IMR-90 (cell line): Measurements from ENCODE around the gene ATP5ME. TPM values are rescaled to one million over a fixed set of nuclear protein-coding genes. Genes with fewer than 3 reads are reported as not detected.

Experiments
- ATAC-seq: fragments of 200-7000 bp; cut with Tn5 transposase; 2 replicates; pipeline ENCODE4 v1.9.1; 2020; ENCODE audit warnings: low read depth, mild to moderate bottlenecking, moderate library complexity
- BruUV-seq: library from RNA; stranded (reverse); fragments of 400-500 nt; replicated peaks from 2 replicates; lab custom pipeline; 2021; lab: Mats Ljungman, UMichigan
- CTCF ChIA-PET: fragments of 300-600 bp; formaldehyde crosslinking; extraction: SDS; loops from one replicate; lab custom pipeline; 2021; ENCODE audit warnings: antibody characterized with exemption; lab: Yijun Ruan, JAX
- POLR2A ChIA-PET: fragments of 300-600 bp; sonication (Branson Sonifier 250); formaldehyde crosslinking; loops from one replicate; lab custom pipeline; 2022; ENCODE audit warnings: antibody characterized with exemption; ENCODE audit not compliant: unreplicated experiment; lab: Charles Lee
- DNase-seq: peaks from one replicate; pipeline ENCODE4 v3.0.0; 2013
- H2AFZ ChIP-seq: replicated peaks from 2 replicates; pipeline ENCODE3; 2013; ENCODE audit warnings: low read length, mild to moderate bottlenecking; ENCODE audit not compliant: poor library complexity
- H2AK5ac ChIP-seq: 2 replicates; pipeline ENCODE4 v1.6.1; 2013; ENCODE audit warnings: low read depth, low read length, inconsistent platforms
- H2AK9ac ChIP-seq: replicated peaks from 2 replicates; pipeline ENCODE3; 2013; ENCODE audit warnings: mild to moderate bottlenecking, low read depth, low read length, moderate library complexity; ENCODE audit not compliant: poor library complexity
- H2BK120ac ChIP-seq: 2 replicates; pipeline ENCODE4 v1.6.1; 2013; ENCODE audit warnings: low read depth, low read length, inconsistent platforms
- H2BK15ac ChIP-seq: 3 replicates; pipeline ENCODE4 v1.6.1; 2013; ENCODE audit warnings: low read depth, low read length, inconsistent platforms
- H2BK20ac ChIP-seq: 2 replicates; pipeline ENCODE4 v1.6.1; 2013; ENCODE audit warnings: low read depth, mild to moderate bottlenecking, inconsistent platforms, low read length, moderate library complexity
- H2BK5ac ChIP-seq: 2 replicates; pipeline ENCODE4 v1.6.1; 2013; ENCODE audit warnings: mild to moderate bottlenecking, low read depth, low read length, inconsistent platforms; ENCODE audit not compliant: poor library complexity, severe bottlenecking
- H3K14ac ChIP-seq: replicated peaks from 2 replicates; pipeline ENCODE4 v1.6.1; 2013; ENCODE audit warnings: low read depth, low read length, inconsistent platforms
- H3K18ac ChIP-seq: 2 replicates; pipeline ENCODE4 v1.6.1; 2013; ENCODE audit warnings: low read depth, low read length, control low read depth
- H3K23ac ChIP-seq: 2 replicates; pipeline ENCODE4 v1.6.1; 2013; ENCODE audit warnings: low read depth, low read length, inconsistent platforms
- H3K27ac ChIP-seq: 2 replicates; pipeline ENCODE4 v1.5.1; 2013; ENCODE audit warnings: mild to moderate bottlenecking, control low read depth, low read length; ENCODE audit not compliant: insufficient read depth
- H3K27me3 ChIP-seq: 2 replicates; pipeline ENCODE4 v1.6.1; 2013; ENCODE audit warnings: low read length; ENCODE audit not compliant: control insufficient read depth, insufficient read depth
- H3K36me3 ChIP-seq: 2 replicates; pipeline ENCODE4 v1.6.1; 2013; ENCODE audit warnings: low read length, mixed read lengths; ENCODE audit not compliant: control insufficient read depth, insufficient read depth
- H3K4ac ChIP-seq: 2 replicates; pipeline ENCODE4 v1.6.1; 2013; ENCODE audit warnings: low read depth, low read length, inconsistent platforms
- H3K4me1 ChIP-seq: 2 replicates; pipeline ENCODE4 v1.6.1; 2013; ENCODE audit warnings: low read length, mixed read lengths; ENCODE audit not compliant: control insufficient read depth, insufficient read depth
- H3K4me2 ChIP-seq: 2 replicates; pipeline ENCODE4 v1.6.1; 2013; ENCODE audit warnings: low read depth, mild to moderate bottlenecking, control low read depth, low read length, moderate library complexity
- H3K4me3 ChIP-seq: 2 replicates; pipeline ENCODE4 v1.5.1; 2013; ENCODE audit warnings: low read depth, mild to moderate bottlenecking, control low read depth, low read length, moderate library complexity; ENCODE audit not compliant: insufficient read depth
- H3K56ac ChIP-seq: 2 replicates; pipeline ENCODE4 v1.6.1; 2013; ENCODE audit warnings: low read length, inconsistent platforms; ENCODE audit not compliant: insufficient read depth; ENCODE audit errors: extremely low read depth
- H3K79me1 ChIP-seq, 2 experiments: 2 replicates each; pipeline ENCODE4 v1.6.1; 2013; ENCODE audit warnings: low read length in 2 of 2, inconsistent platforms in 1 of 2, low read depth in 1 of 2
- H3K9ac ChIP-seq: 2 replicates; pipeline ENCODE4 v1.6.1; 2013; ENCODE audit warnings: low read depth, low read length, control low read depth
- H3K9me1 ChIP-seq: 2 replicates; pipeline ENCODE4 v1.6.1; 2013; ENCODE audit warnings: low read length, inconsistent platforms; ENCODE audit not compliant: insufficient read depth
- H3K9me3 ChIP-seq: 2 replicates; pipeline ENCODE4 v1.6.1; 2013; ENCODE audit warnings: low read length; ENCODE audit not compliant: control insufficient read depth, insufficient read depth
- H4K20me1 ChIP-seq: 2 replicates; pipeline ENCODE4 v1.6.1; 2013; ENCODE audit warnings: low read length, inconsistent platforms; ENCODE audit not compliant: insufficient read depth
- H4K5ac ChIP-seq: 2 replicates; pipeline ENCODE4 v1.6.1; 2013; ENCODE audit warnings: mild to moderate bottlenecking, low read depth, low read length, control low read depth
- H4K8ac ChIP-seq, 2 experiments: 2 replicates each; pipeline ENCODE4 v1.6.1; 2013; ENCODE audit warnings: low read depth in 2 of 2, low read length in 2 of 2, control low read depth in 1 of 2, inconsistent platforms in 1 of 2
- H4K91ac ChIP-seq: 2 replicates; pipeline ENCODE4 v1.6.1; 2013; ENCODE audit warnings: low read depth, low read length, inconsistent platforms; ENCODE audit not compliant: insufficient read depth
- POLR2A ChIP-seq: IDR thresholded peaks from 2 replicates; pipeline ENCODE4 v1.6.1; 2012; ENCODE audit warnings: mild to moderate bottlenecking, low read depth, low read length
- WGBS, 2 experiments: methylation state at CpG; one replicate each; pipeline versions ENCODE4 v1.1.5 to v1.1.7; 2013; ENCODE audit warnings: missing lambda C conversion rate in 2 of 2; ENCODE audit not compliant: insufficient read length in 1 of 2; ENCODE audit errors: extremely low coverage in 2 of 2; 5-methylcytosine and 5-hydroxymethylcytosine counted together
- dilution Hi-C: fragments of 300-500 bp; cut with HindIII; formaldehyde crosslinking; loops from one replicate; pipeline ENCODE4 v1.14.3; 2018; ENCODE audit warnings: low sequenced_read_pairs; ENCODE audit not compliant: unreplicated experiment
- in situ Hi-C: fragments of 300-500 bp; cut with MboI; formaldehyde crosslinking; loops from 3 replicates; pipeline ENCODE4 v1.14.3; 2019; ENCODE audit warnings: low sequenced_read_pairs, inconsistent platforms, mixed read lengths
- intact Hi-C: fragments of 100-400 bp; cut with micrococcal nuclease; formaldehyde crosslinking; loops from 2 replicates; pipeline ENCODE4 v1.10.0; 2022
- polyA plus RNA-seq, 3 experiments: library from polyadenylated mRNA; depleted of rRNA; stranded (reverse); fragments of >200 nt; gene quantifications; 2 replicates each; pipeline ENCODE4 v1.2.3, GENCODE V29; 2012; ENCODE audit warnings: low replicate concordance in 1 of 3
- total RNA-seq: library from RNA; depleted of rRNA; stranded (reverse); fragments of >200 nt; gene quantifications from 2 replicates; pipeline ENCODE4 v1.2.3, GENCODE V29; 2012

The ATP5ME gene
- total and polyA plus RNA-seq, 2 of the 4 experiments (the other 2 are of a cell fraction): 39.3 to 603 TPM

DNA sequence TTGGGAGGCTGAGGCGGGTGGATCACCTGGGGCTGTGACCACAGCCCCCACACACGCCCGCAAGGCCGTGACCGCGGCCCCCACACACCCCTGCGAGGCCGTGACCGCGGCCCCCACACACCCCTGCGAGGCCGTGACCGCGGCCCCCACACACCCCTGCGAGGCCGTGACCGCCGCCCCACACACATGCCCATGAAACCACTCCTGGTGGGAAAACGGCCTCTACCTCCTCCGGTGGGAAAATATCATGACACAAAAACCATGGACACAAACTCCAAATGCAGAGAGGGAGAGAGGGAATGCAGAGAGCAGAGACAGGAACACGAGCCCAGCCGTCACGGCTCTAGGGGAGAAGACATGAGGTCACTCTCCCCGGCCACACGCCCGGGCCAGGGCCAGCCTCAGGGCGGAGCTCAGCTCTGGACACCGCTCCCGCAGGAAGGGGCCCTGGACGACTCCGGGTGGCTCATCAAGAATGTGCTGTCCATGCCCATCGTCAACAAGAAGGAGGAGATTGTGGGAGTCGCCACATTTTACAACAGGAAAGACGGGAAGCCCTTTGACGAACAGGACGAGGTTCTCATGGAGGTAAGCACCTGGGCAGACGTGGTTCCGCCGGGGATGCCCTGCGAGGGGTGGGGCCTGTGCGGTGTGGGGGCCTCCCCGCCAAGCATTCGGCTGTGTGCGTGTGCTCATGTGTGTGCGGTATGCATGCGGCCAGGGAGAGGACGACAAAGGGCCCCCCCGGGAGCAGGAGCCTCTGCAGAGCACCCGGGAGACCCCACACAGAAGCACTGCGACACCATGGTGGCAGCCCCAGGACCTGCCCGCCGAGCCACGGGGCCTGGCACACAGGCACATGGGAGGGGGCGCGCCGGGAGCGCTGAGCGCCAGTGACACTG, 17.4 kb downstream of the ATP5ME start:
- Histone ChIP-seq H3K79me1 (no peaks in the 10 kb centered on the region), H3K14ac (no peak overlapping the region), H4K20me1 (no peaks in the 10 kb centered on the region), H3K23ac (no peak overlapping the region), H3K9me1 (no peaks in the 10 kb centered on the region), H4K91ac (no peak overlapping the region), H3K9ac (no peak overlapping the region), H2BK20ac (no peak overlapping the region), H4K8ac (no peak overlapping the region), H4K5ac (no peak overlapping the region), H3K4me2 (no peak overlapping the region), H2AK5ac (no peak overlapping the region), H2BK15ac (no peak overlapping the region), H3K36me3 (no peaks in the 10 kb centered on the region), H3K4me3 (no peak overlapping the region), H3K27me3 (peaks cover 4% of the 10 kb centered on the region; the same call in 1 of the 2 replicates), H2AFZ (no peak overlapping the region), H3K27ac (no peak overlapping the region), H2BK120ac (no peak overlapping the region), H3K9me3 (peaks cover 18% of the 10 kb centered on the region), H3K18ac (no peak overlapping the region), H3K4ac (no peak overlapping the region), H3K4me1 (no peaks in the 10 kb centered on the region), H2BK5ac (no peak overlapping the region), H3K56ac (no peak overlapping the region), H2AK9ac (no peak overlapping the region)
- no TSS peak for BruUV-seq
- TF ChIP-seq POLR2A: no peak
- no peak for ATAC-seq
- CTCF ChIA-PET: no interaction called here
- dilution Hi-C loops: no loop called here
- no peak for DNase-seq
- intact Hi-C loops: no loop called here
- POLR2A ChIA-PET: no interaction called here
- 83% methylated on average over 28 of the region's 58 CpGs; no CpG with 5 or more reads in 1 of the 2 experiments for WGBS, 2 experiments
- in situ Hi-C loops: no loop called here
